Spleen (tissue), 7 donors: ENCODE data around the gene CCL8.

Experiments used
- CTCF ChIP-seq, 11 experiments: fragments of 200-600 bp in 7 of 11; fragments of 450-650 bp in 4 of 11; sonication (generic) in 4 of 11; IDR thresholded peaks in 8 of 11; conservative IDR thresholded peaks in 3 of 11; 1 replicate in 7 of 11; 2 replicates in 4 of 11; pipeline versions ENCODE4 v1.4.0 to v1.8.0; 2016 to 2021; ENCODE audit warnings: antibody characterized with exemption in 11 of 11, inconsistent platforms in 4 of 11, mild to moderate bottlenecking in 1 of 11
- POLR2A ChIP-seq, 3 donors: fragments of 450-650 bp; IDR thresholded peaks; one replicate each; pipeline ENCODE4 v1.5.1; 2017; ENCODE audit warnings: antibody characterized with exemption in 3 of 3, mild to moderate bottlenecking in 1 of 3
- POLR2AphosphoS5 ChIP-seq, 3 donors: sonication (generic); formaldehyde crosslinking; IDR thresholded peaks; one replicate each; pipeline ENCODE4 v1.5.1; 2017; ENCODE audit warnings: antibody characterized with exemption in 3 of 3
- donor health status: DM: no; HTN: no; CAD: no; lungs with moderate emphysema.
- donor health status: DM: no; HTN: no; CAD: no.
- donor health status: DM: no; HTN: no; CAD: no.

DNA sequence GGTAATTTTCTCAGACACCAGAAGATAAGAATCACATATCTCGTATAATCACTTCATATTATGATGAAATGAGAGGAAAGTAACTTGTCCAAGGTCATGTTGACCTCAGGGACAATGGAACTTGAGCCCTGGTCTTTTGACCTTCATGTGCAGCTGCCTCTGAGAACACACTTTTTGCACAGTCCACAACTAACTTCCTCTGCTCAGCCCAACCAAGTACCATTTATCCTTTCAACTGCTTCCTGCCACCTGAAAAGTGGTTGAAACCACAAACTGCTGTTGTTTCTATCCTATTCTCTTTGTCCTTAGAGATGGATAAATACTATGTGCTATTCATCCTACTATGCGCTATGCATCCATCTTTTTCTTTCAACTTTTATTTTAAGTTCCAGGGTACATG lies 46.1 kb downstream of the CCL8 start:
- TF ChIP-seq CTCF (IDR thresholded peaks at IDR 0.05 in 8 of 11, conservative IDR thresholded peaks at IDR 0.05 in 3 of 11) (no peak), POLR2AphosphoS5 (IDR thresholded peaks at IDR 0.05) (no peak), POLR2A (IDR thresholded peaks at IDR 0.05) (no peak)
